Kidney epithelial cell (primary cell): ENCODE results near the gene DAPK1. TPM values are rescaled to one million over a fixed set of nuclear protein-coding genes. Genes with fewer than 3 reads are reported as not detected.

Experiments used
- DNase-seq: peaks from one replicate; pipeline ENCODE4 v3.0.0-alpha.2; 2010; ENCODE audit warnings: low read depth
- H3K27me3 ChIP-seq: 2 replicates; pipeline ENCODE4 v1.6.0; 2011; ENCODE audit warnings: low read length; ENCODE audit not compliant: control insufficient read depth, insufficient read depth
- H3K36me3 ChIP-seq: 2 replicates; pipeline ENCODE4 v1.5.1; 2011; ENCODE audit warnings: low read length; ENCODE audit not compliant: control insufficient read depth, insufficient read depth
- H3K4me3 ChIP-seq: 2 replicates; pipeline ENCODE4 v1.5.1; 2011; ENCODE audit warnings: low read depth, mild to moderate bottlenecking, control low read depth, low read length
- CTCF ChIP-seq: IDR thresholded peaks from 2 replicates; pipeline ENCODE4 v1.5.1; 2011; ENCODE audit warnings: mild to moderate bottlenecking, moderate library complexity, low read length, control low read depth, inconsistent platforms; ENCODE audit not compliant: insufficient read depth, poor library complexity, severe bottlenecking
- total RNA-seq: library from RNA; depleted of rRNA; stranded (reverse); fragments of >200 nt; gene quantifications from 2 replicates; pipeline ENCODE4 v1.2.3, GENCODE V29; 2015

Gene DAPK1
- 23.5 and 25.2 TPM in 2 replicates for total RNA-seq

GRCh38 chr9:87497604-87498045, at the start of gene DAPK1:
TSS of gene DAPK1 (plus strand) at chr9:87497867. CDS start at chr9:87499078, 1,211 bp downstream.
- Histone ChIP-seq H3K27me3 (no peaks in the 10 kb centered on the region), H3K4me3 (peak within 1 kb of the TSS; percentile 92), H3K36me3 (no peaks in the 10 kb centered on the region)
- no peak for TF ChIP-seq CTCF
- no peak for DNase-seq

GRCh38 chr9:87451149-87451548, 46.5 kb upstream of the DAPK1 start:
- H3K36me3 ChIP-seq: no peaks in the 10 kb centered on the region
- H3K4me3 ChIP-seq: no peak overlapping the region
- no peak for DNase-seq
- H3K27me3 ChIP-seq: no peaks in the 10 kb centered on the region
- no peak for TF ChIP-seq CTCF

- H3K36me3 ChIP-seq: no peaks in the 10 kb centered on the region
- no peak overlapping the region for H3K4me3 ChIP-seq
- no peaks in the 10 kb centered on the region for H3K27me3 ChIP-seq
- no peak for DNase-seq
- no peak for TF ChIP-seq CTCF
Measured at GRCh38 chr9:87455407-87455806, 42.3 kb upstream of the DAPK1 start.

- no peaks in the 10 kb centered on the region for H3K27me3 ChIP-seq
- no peak overlapping the region for H3K4me3 ChIP-seq
- H3K36me3 ChIP-seq: no peaks in the 10 kb centered on the region
- no peak for TF ChIP-seq CTCF
- no peak for DNase-seq
Measured at GRCh38 chr9:87461256-87461655, 36.4 kb upstream of the DAPK1 start.

GRCh38 chr9:87464110-87464991, 33.3 kb upstream of the DAPK1 start:
- no peaks in the 10 kb centered on the region for H3K36me3 ChIP-seq
- H3K27me3 ChIP-seq: no peaks in the 10 kb centered on the region
- H3K4me3 ChIP-seq: no peak overlapping the region
- DNase-seq: no peak
- no peak for TF ChIP-seq CTCF
